ENCODE measurements around the gene STRN3.
"Not testable (repeated sequence)": the region's sequence is repeated elsewhere in the genome, so short reads cannot be mapped to it uniquely, and the experiment has no call there.

STRN3 gene

DNA sequence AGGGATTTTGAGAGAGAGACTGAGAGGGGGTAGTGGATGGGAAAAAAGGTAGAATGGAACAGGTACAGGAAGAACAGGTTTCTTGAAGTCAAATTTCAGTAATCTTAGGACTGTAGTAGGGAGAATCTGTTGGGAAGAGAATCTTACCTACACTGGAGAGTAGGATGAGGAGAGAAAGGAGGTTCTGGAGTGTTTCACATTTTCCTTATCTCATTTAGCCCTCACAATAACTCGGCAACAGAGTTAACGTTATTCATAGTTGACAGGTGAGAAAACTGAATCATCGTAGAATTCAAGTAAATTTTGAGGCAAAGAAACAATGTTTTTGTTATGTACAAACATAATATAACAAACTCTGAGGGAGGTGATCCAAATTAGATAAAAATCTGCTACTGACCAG is 17.2 kb upstream of the STRN3 start:
- H3K36me3 ChIP-seq (ENCODE audit: insufficient read depth, low read length) = no peaks in the 10 kb centered on the region

DNA sequence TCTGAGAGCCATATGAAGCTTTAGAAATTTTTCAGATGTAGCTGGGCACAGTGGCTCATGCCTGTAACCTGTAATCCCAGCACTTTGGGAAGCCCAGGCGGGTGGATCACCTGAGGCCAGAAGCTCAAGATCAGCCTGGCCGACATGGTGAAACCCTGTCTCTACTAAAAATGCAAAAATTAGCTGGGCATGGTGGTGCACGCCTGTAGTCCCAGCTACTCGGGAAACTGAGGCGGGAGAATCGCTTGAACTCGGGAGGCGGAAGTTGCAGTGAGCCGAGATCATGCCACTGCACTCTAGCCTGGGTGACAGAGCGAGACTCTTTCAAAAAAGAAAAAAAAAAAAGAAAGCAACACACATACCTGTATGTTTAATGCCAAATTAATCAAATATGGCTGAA is 16.7 kb upstream of the STRN3 start:
- H3K36me3 ChIP-seq (ENCODE audit: insufficient read depth, low read length); DNase-seq (ENCODE audit: low read depth, low spot score); H3K9ac ChIP-seq (ENCODE audit: insufficient read length); H3K27ac ChIP-seq; H3K4me3 ChIP-seq; H3K9me3 ChIP-seq (ENCODE audit: low read depth, low read length): not testable (repeated sequence)

More for the DNA sequence above, 17.2 kb upstream of the STRN3 start:
- no peak for DNase-seq (ENCODE audit: low read depth, low spot score)
- Histone ChIP-seq H3K27ac (no peak overlapping the region), H3K9ac (ENCODE audit: insufficient read length) (no peak overlapping the region), H3K9me3 (ENCODE audit: low read depth, low read length) (no peaks in the 10 kb centered on the region), H3K4me3 (no peak overlapping the region)
- TF ChIP-seq FOXP2 (optimal IDR thresholded peaks at IDR 0.05; ENCODE audit: control extremely low read depth, extremely low read length, insufficient read depth) = no peak
- TF ChIP-seq EZH2 (IDR thresholded peaks at IDR 0.05) = no peak
- no peak for TF ChIP-seq POLR2AphosphoS5 (IDR thresholded peaks at IDR 0.05; ENCODE audit: borderline replicate concordance, low read depth, low read length)

DNA sequence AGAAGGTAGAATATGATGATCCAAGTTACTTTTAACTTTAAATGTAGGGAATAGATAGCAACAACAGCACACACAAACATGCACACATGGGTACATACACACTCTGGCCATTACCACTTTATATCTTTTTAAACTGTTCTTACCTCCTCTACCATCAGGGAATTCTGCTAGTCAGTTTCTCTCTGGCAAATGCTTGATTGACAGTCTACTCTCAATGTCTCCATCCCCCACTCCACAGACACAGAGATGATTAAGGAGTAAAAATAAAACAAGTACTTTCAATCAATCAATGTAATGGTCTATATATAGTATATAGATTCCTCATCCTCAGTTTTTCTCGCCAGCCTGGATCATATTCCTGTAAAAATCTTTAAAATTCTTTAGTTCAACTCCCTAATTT is 16.1 kb upstream of the STRN3 start:
- Histone ChIP-seq H3K9ac (ENCODE audit: insufficient read length) (no peak overlapping the region), H3K4me3 (no peak overlapping the region), H3K27ac (no peak overlapping the region), H3K9me3 (ENCODE audit: low read depth, low read length) (no peaks in the 10 kb centered on the region), H3K36me3 (ENCODE audit: insufficient read depth, low read length) (no peaks in the 10 kb centered on the region)
- DNase-seq (ENCODE audit: low read depth, low spot score) = no peak
- no peak for TF ChIP-seq EZH2 (IDR thresholded peaks at IDR 0.05)

- Histone ChIP-seq H3K9ac (ENCODE audit: insufficient read length) (no peak overlapping the region), H3K27ac (no peak overlapping the region)
Observed at GRCh38 chr14:31038521-31039166, 12.5 kb upstream of the STRN3 start.

DNA sequence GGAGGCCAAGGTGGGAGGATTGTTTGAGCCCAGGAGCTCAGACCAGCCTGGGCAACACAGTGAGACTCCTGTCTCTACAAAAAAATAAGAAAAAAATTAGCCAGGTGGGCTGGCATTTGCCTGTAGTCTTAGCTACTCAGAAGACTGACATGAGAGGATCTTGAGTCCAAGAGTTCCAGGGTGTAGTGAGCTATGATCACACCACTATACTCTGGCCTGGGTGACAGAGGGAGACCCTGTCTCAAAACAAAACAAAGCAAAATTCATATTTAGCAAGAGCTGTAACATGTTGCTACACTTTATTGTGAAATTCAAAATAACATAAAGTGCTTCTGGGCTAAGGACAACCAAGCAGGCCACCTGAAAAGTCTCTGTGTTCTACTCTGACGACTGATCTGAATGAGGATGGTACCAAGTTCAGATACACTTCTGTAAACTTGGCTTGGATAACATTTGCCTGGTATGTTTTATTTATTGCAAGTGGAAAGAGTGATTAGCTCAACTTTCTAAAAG is 11.6 kb upstream of the STRN3 start:
- no peak overlapping the region for H3K27ac ChIP-seq

More at GRCh38 chr14:31038521-31039166, 12.5 kb upstream of the STRN3 start:
- no peak for DNase-seq (ENCODE audit: low read depth, low spot score)
- Histone ChIP-seq H3K4me3 (no peak overlapping the region), H3K36me3 (ENCODE audit: insufficient read depth, low read length) (no peaks in the 10 kb centered on the region), H3K9me3 (ENCODE audit: low read depth, low read length) (no peaks in the 10 kb centered on the region)
- TF ChIP-seq EZH2 (IDR thresholded peaks at IDR 0.05) = no peak
- TF ChIP-seq FOXP2 (optimal IDR thresholded peaks at IDR 0.05; ENCODE audit: control extremely low read depth, extremely low read length, insufficient read depth) = no peak
- TF ChIP-seq POLR2AphosphoS5 (IDR thresholded peaks at IDR 0.05; ENCODE audit: borderline replicate concordance, low read depth, low read length) = no peak

DNA sequence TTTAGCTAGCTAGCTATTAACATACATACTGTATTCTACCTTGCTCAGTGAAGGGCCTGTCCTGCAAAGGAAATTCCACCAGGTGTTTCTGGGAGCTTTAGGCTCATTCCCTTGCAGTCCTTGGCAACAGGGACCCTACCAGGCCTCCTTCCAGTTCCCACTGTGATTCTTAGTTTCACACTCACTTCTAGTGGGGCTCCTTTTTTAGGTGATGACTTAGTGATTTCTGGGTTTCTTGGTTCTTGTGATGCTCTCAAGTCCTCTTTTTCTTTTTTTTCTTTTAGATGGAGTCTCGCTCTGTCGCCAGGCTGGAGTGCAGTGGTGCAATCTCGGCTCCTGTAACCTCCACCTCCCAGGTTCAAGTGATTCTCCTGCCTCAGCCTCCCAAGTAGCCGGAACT is 10.4 kb upstream of the STRN3 start:
- Histone ChIP-seq H3K27ac (no peak overlapping the region), H3K9ac (ENCODE audit: insufficient read length) (no peak overlapping the region), H3K9me3 (ENCODE audit: low read depth, low read length) (no peaks in the 10 kb centered on the region), H3K4me3 (no peak overlapping the region), H3K36me3 (ENCODE audit: insufficient read depth, low read length) (no peaks in the 10 kb centered on the region)
- TF ChIP-seq FOXP2 (optimal IDR thresholded peaks at IDR 0.05; ENCODE audit: control extremely low read depth, extremely low read length, insufficient read depth) (no peak), EZH2 (IDR thresholded peaks at IDR 0.05) (no peak), POLR2AphosphoS5 (IDR thresholded peaks at IDR 0.05; ENCODE audit: borderline replicate concordance, low read depth, low read length) (no peak)
- DNase-seq (ENCODE audit: low read depth, low spot score) = no peak

More for the DNA sequence above, 11.6 kb upstream of the STRN3 start:
- no peak for DNase-seq (ENCODE audit: low read depth, low spot score)
- no peaks in the 10 kb centered on the region for H3K9me3 ChIP-seq (ENCODE audit: low read depth, low read length)
- no peaks in the 10 kb centered on the region for H3K36me3 ChIP-seq (ENCODE audit: insufficient read depth, low read length)
- TF ChIP-seq FOXP2 (optimal IDR thresholded peaks at IDR 0.05; ENCODE audit: control extremely low read depth, extremely low read length, insufficient read depth) = no peak
- H3K9ac ChIP-seq (ENCODE audit: insufficient read length) = no peak overlapping the region
- no peak overlapping the region for H3K4me3 ChIP-seq

DNA sequence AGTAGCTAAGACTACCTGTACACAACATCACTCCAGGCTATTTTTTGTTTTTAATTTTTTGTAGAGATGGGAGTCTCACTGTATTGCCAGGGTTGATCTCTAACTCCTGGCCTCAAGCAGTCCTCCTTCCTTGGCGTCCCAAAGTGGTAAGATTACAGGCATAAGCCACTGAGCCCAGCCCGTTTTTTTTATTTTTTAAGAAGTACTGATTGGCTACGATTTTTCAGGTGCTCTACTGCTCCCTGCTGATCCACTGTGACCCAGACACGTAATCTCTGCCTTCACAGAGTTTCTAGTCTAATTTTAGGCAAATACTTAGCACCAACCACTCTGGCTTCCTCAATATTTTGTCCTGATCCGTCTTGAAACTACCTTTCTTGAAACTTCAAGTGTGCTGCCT is 4.3 kb upstream of the STRN3 start:
- Histone ChIP-seq H3K36me3 (ENCODE audit: insufficient read depth, low read length) (no peaks in the 10 kb centered on the region), H3K27ac (no peak overlapping the region), H3K9ac (ENCODE audit: insufficient read length) (no peak overlapping the region), H3K4me3 (no peak overlapping the region), H3K9me3 (ENCODE audit: low read depth, low read length) (no peaks in the 10 kb centered on the region)
- no peak for DNase-seq (ENCODE audit: low read depth, low spot score)
- TF ChIP-seq EZH2 (IDR thresholded peaks at IDR 0.05) (no peak), FOXP2 (optimal IDR thresholded peaks at IDR 0.05; ENCODE audit: control extremely low read depth, extremely low read length, insufficient read depth) (no peak), POLR2AphosphoS5 (IDR thresholded peaks at IDR 0.05; ENCODE audit: borderline replicate concordance, low read depth, low read length) (no peak)

GRCh38 chr14:31029016-31029970 is 3.1 kb upstream of the STRN3 start:
- Histone ChIP-seq H3K9ac (ENCODE audit: insufficient read length) (no peak overlapping the region), H3K9me3 (ENCODE audit: low read depth, low read length) (no peaks in the 10 kb centered on the region), H3K36me3 (ENCODE audit: insufficient read depth, low read length) (no peaks in the 10 kb centered on the region), H3K4me3 (no peak overlapping the region), H3K27ac (no peak overlapping the region)
- TF ChIP-seq FOXP2 (optimal IDR thresholded peaks at IDR 0.05; ENCODE audit: control extremely low read depth, extremely low read length, insufficient read depth) (no peak), EZH2 (IDR thresholded peaks at IDR 0.05) (no peak), POLR2AphosphoS5 (IDR thresholded peaks at IDR 0.05; ENCODE audit: borderline replicate concordance, low read depth, low read length) (no peak)
- DNase-seq (ENCODE audit: low read depth, low spot score) = no peak
